GM10847 (cell line): ENCODE measurements around the gene PNN.

Experiments
- POLR2A ChIP-seq: IDR thresholded peaks from 2 replicates; pipeline ENCODE4 v1.6.1; 2011; ENCODE audit not compliant: insufficient read length; ENCODE audit errors: extremely low read depth

PNN gene

DNA sequence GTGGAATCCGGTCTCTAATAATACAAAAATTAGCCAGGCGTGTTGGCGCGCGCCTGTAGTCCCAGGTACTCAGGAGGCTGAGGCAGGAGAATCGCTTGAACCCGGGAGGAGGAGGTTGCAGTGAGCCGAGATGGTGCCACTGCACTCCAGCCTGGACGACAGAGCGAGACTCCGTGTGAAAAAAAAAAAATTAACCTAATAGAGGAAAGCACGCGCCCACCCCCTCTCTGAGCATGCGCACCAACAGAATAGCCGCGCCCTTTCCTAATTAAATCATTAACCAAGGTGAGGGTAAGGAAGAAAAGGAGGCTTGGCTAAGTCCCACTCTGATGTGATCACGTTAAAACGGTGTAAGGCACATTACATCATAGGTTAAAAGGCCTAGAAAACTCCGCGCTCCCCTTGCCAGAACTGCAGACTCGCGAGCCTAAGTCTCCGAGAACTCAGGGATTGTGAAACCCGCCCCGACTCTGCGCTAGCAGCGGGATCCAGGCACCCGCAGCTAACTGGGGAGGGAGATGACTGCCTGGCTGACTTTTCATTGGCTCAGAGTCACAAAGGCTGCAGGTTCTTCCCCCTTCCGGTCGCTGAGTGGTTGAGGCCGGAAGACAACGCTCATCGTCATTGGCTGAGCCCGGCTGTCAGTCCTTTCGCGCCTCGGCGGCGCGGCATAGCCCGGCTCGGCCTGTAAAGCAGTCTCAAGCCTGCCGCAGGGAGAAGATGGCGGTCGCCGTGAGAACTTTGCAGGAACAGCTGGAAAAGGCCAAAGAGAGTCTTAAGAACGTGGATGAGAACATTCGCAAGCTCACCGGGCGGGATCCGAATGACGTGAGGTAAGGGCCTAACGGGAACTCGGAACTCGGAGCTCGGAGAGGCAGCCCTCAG lies at the start of gene PNN:
PNN (plus strand) TSS at position 695 of the 885 bp plus-strand sequence; CDS start at position 721, 26 bp downstream.
- peak; percentile 81 for TF ChIP-seq POLR2A

GRCh38 chr14:39138440-39138839 lies 36.6 kb upstream of the PNN start:
- no peak for TF ChIP-seq POLR2A

- TF ChIP-seq POLR2A = no peak
Observed at GRCh38 chr14:39140170-39140569, 34.9 kb upstream of the PNN start.

- no peak for TF ChIP-seq POLR2A
Observed at GRCh38 chr14:39145266-39145966, 29.6 kb upstream of the PNN start.

- TF ChIP-seq POLR2A = no peak
Observed at GRCh38 chr14:39154594-39155189, 20.4 kb upstream of the PNN start.

DNA sequence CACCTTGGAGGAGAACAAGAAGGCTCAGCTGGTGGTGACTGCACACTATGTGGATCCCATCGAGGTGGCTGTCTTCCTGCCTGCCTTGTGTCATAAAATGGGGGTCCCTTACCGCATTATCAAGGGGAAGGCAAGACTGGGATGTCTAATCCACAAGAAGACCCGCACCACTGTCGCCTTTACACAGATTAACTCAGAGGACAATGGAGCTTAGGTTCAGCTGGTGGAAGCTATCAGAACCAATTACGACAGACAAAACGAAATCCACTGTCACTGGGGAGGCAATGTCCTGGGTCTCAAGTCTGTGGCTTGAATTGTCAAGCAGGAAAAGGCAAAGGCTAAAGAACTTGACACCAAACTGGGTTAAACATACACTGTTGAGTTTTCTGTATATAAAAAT lies 17.6 kb upstream of the PNN start:
- TF ChIP-seq POLR2A = no peak

- no peak for TF ChIP-seq POLR2A
Observed at GRCh38 chr14:39158222-39158858, 16.7 kb upstream of the PNN start.

DNA sequence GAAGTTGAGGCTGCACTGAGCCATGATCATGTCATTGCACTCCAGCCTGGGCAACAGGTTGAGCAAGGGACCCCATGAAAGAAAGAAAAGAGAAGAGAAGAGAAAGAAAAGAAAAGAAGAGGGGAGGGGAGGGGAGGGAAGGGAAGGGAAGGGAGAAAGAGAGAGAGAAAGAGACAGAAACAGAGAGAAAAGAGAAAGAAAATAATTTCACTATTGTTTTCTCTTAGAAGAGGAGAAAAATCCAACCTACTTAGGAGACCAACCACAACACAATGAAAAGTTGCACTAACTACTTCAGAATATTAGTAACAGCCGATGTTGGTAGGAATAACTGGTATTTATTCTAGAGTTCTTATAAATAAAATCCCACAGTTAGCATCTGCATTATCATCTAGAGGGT lies 14.6 kb upstream of the PNN start:
- TF ChIP-seq POLR2A = no peak

DNA sequence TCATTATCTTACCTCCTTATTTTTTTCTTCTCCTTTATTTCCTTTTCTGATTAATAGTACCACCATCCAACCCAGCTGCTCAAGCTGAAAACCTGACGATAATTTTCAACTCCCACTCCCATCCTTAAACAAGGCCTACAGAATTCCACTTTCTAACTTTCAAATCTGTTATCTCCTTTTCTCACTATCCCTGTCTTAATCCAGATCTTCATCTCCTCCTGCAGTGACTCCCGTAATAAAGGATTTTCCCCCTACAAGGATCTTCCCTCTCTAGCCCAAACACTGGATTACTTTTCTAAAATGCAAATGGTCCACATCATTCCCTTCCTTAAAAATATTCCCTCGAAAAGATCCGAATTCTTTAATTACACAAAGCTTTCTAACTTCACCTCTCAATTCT lies 6.5 kb upstream of the PNN start:
- no peak for TF ChIP-seq POLR2A

DNA sequence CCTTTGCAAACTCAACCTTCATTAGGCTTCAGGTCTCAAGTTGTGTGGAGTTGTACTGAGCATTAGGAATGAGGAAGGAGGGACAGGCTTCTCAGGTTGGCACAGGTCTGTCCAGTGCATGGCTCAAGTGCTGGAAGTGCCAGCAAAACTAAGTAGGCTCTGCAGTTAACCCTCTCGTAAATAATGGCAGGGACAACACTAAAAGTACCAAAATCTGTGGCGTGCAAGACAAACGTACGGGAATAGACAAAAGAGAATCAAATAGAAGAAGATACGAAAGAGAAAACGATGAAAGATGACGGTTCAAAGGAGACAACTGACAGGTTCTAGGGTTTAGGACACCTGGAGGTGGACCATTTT lies 5.5 kb upstream of the PNN start:
- TF ChIP-seq POLR2A = no peak

- TF ChIP-seq POLR2A = no peak
Observed at GRCh38 chr14:39173198-39173597, 1.9 kb upstream of the PNN start.

GRCh38 chr14:39175445-39176262 lies 600 bp downstream of the PNN start:
- TF ChIP-seq POLR2A = no peak

GRCh38 chr14:39176263-39177167 lies 1.5 kb downstream of the PNN start:
- no peak for TF ChIP-seq POLR2A

- TF ChIP-seq POLR2A = no peak
Observed at GRCh38 chr14:39177168-39177545, 2.1 kb downstream of the PNN start.
